ENCODE results near the gene FAXC.

GRCh38 chr6:99346595-99346994 lies 2.9 kb downstream of the FAXC start:
- TF ChIP-seq CTCF (IDR thresholded peaks at IDR 0.05; ENCODE audit: low read length) (no peak), EZH2 (optimal IDR thresholded peaks at IDR 0.05; ENCODE audit: low read depth, low read length) (no peak)
